ENCODE results near the gene POC1A.

DNA sequence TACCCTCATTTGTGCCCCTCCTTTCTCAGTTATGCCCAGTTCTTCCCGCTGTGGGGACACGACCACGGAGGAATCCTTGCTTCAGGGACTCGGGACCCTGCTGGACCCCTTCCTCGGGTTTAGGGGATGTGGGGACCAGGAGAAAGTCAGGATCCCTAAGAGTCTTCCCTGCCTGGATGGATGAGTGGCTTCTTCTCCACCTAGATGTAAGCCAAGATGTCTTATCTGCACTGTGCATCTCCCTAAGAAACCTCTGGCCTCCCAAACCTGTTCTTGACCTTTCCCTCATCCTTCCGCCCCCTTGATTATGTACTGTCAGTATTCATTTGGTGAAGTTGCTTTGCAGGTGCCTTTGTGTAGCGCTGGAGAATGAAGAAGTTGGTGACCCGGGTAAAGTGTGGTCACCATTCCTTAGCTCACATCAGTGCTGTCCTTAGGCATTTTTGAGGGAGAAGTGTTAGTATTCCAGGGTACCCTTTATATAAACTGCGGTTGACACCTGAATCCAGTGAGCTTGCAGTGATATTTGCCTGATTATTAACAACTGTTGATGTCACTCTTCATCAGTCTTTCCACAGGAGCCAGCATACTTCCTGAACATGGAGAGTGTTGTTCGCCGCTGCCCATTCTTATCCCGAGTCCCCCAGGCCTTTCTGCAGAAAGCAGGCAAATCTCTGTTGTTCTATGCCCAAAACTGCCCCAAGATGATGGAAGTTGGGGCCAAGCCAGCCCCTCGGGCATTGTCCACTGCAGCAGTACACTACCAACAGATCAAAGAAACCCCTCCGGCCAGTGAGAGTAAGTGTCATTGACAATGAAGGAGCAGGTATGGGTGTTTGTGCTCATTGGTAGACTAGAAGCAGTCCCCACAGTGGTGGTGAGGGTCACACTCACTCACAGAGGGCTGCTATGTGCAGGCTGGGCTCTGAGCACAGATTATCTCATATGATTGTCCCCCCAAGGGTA is 44.7 kb upstream of the POC1A start:
- TF ChIP-seq, protein P1, sequence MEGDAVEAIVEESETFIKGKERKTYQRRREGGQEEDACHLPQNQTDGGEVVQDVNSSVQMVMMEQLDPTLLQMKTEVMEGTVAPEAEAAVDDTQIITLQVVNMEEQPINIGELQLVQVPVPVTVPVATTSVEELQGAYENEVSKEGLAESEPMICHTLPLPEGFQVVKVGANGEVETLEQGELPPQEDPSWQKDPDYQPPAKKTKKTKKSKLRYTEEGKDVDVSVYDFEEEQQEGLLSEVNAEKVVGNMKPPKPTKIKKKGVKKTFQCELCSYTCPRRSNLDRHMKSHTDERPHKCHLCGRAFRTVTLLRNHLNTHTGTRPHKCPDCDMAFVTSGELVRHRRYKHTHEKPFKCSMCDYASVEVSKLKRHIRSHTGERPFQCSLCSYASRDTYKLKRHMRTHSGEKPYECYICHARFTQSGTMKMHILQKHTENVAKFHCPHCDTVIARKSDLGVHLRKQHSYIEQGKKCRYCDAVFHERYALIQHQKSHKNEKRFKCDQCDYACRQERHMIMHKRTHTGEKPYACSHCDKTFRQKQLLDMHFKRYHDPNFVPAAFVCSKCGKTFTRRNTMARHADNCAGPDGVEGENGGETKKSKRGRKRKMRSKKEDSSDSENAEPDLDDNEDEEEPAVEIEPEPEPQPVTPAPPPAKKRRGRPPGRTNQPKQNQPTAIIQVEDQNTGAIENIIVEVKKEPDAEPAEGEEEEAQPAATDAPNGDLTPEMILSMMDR (tag by site-specific recombination; IDR thresholded peaks at IDR 0.05): no peak
- no peak for TF ChIP-seq YY1 (tag by site-specific recombination; IDR thresholded peaks at IDR 0.05)
- TF ChIP-seq ZNF37A (tag by site-specific recombination; IDR thresholded peaks at IDR 0.05): no peak
- TF ChIP-seq ZNF274 (IDR thresholded peaks at IDR 0.05; ENCODE audit: low read length): no peak
- TF ChIP-seq ZNF274 (tag by site-specific recombination; IDR thresholded peaks at IDR 0.05; ENCODE audit: borderline replicate concordance): no peak
- no peak for TF ChIP-seq ZNF10 (tag by site-specific recombination; IDR thresholded peaks at IDR 0.05)

Data from HEK293 (cell line).